GM10266 (cell line): ENCODE data around the gene CEBPZ.
"Not testable (repeated sequence)": the region's sequence is repeated elsewhere in the genome, so short reads cannot be mapped to it uniquely, and the experiment has no call there.

ENCODE experiments used
- DNase-seq: peaks from one replicate; pipeline ENCODE4 v3.0.0; 2012; ENCODE audit errors: extremely low spot score
- CTCF ChIP-seq: IDR thresholded peaks from 2 replicates; pipeline ENCODE4 v1.5.1; 2012; ENCODE audit warnings: mild to moderate bottlenecking, low read depth; ENCODE audit not compliant: control insufficient read depth, insufficient read depth; ENCODE audit errors: missing control alignments

Gene CEBPZ

GRCh38 chr2:37243435-37243834, 12.0 kb upstream of the CEBPZ start:
- TF ChIP-seq CTCF, result no peak
- no peak for DNase-seq

GRCh38 chr2:37232131-37232933, 936 bp upstream of the CEBPZ start:
- no peak for DNase-seq
- no peak for TF ChIP-seq CTCF

DNA sequence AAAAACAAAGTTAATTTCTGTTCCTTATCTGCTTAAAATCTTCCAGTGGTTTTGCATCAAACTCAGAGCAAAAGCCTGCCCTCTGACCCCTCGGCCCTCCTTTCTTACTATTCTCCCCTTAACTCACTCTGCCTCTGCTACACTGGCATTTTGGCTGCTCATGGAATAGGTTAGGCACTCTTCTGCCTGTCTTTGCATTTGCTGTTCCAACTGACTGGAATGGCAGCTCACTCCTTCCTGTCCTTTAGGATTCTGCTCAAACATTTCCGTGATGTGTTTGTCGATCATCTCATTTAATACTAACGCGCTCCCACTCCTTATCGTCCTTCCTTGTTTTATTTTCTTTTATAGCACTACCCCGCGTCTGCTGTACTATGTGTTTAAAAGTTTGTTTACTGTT, 815 bp downstream of the CEBPZ start:
- no peak for DNase-seq
- no peak for TF ChIP-seq CTCF

GRCh38 chr2:37228788-37229187, 2.6 kb downstream of the CEBPZ start:
- no peak for TF ChIP-seq CTCF
- DNase-seq, result no peak

DNA sequence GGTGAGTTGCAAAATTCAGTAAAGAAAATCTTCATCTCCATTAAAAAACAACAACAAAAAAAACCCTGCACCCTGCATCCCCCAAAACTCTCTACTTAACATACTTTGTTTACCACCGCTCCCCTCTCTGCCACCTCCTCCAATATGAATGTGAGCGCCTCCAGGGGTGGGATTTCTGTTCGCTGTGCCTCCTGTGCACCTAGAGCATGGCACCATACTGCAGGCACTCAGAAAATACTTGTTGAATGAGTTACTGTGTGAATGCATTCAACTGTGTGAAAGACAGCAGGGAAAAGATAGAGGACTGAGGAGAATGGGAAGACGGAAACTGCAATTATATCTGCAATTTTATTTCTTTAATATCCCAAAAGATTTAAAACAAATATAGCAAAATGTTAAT, 4.5 kb downstream of the CEBPZ start:
- DNase-seq, result no peak
- no peak for TF ChIP-seq CTCF

DNA sequence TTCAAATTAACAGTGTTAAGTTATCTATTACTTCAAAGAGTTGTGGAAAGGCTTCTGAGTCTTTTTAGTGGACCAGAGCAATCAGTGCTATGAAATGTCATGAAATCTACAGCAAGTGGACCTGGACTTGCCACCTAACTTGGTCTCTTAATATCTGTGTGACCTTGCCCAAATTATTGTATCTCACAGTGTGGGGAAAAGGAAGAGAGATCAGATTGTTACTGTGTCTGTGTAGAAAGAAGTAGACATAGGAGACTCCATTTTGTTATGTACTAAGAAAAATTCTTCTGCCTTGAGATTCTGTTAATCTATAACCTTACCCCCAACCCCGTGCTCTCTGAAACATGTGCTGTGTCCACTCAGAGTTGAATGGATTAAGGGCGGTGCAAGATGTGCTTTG, 6.3 kb downstream of the CEBPZ start:
- DNase-seq, result not testable (repeated sequence)

GRCh38 chr2:37224063-37224462, 7.3 kb downstream of the CEBPZ start:
- TF ChIP-seq CTCF, result no peak
- DNase-seq, result no peak

DNA sequence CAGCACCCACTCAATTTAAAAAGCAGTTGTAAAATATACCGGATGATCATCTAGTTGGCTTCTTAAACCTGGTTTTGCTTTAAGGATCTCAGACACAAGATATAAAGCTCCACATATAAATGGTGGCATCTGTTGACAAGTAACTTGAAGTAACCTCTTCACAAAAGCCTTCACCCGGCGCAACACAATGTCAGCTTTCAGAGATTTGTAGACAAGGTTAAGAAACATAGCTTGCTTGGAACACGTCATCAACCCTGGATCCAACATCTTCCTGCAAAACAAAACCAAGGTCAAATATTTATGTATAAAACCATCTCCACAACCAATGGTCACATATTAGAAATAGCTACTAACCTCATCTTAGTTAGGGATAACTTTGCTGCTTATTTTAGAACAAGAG, 8.3 kb downstream of the CEBPZ start:
- no peak for DNase-seq
- TF ChIP-seq CTCF, result no peak
